ENCODE measurements around the gene LRRC72. TPM values are rescaled to one million over a fixed set of nuclear protein-coding genes. Genes with fewer than 3 reads are reported as not detected.
A peak's percentile ranks its signal among the peaks of the same experiment; 100 is the strongest.

LRRC72 gene
- total and polyA plus RNA-seq, 2 donors (not counting 1 experiment from before 2014, with no cell fraction given) = not detected

DNA sequence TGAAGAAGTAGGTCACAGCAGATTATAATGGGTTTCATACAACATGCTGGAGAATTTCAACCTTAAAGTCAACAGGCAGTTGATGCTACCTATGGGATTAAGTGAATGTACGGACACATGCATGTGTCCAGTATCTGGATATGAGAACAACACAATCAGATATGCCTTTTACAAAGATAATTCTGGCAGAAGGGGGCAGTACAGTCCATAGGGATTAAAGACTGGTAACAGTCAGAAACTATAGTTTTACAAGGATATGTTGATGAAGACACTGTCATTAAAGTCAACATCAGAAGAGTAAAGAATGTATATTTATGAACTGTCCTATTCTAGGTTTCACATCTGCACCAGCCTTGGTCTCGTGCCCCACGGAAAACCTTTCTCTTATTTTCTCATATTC is 77.4 kb downstream of the LRRC72 start:
- no peak overlapping the region for H3K27ac ChIP-seq (ENCODE audit: insufficient read depth, low read length)
- peaks cover 6% of the 10 kb centered on the region for H3K36me3 ChIP-seq (ENCODE audit: control insufficient read depth, insufficient read depth, low read length)
- H3K4me2 ChIP-seq (ENCODE audit: extremely low read depth, insufficient read depth, low read length) = no peak overlapping the region
- H2AFZ ChIP-seq (ENCODE audit: low read length) = no peak overlapping the region
- no peak overlapping the region for H3K9ac ChIP-seq (ENCODE audit: insufficient read depth, low read length)
- no peaks in the 10 kb centered on the region for H3K79me2 ChIP-seq (ENCODE audit: control insufficient read depth, insufficient read depth, low read length)
- H4K20me1 ChIP-seq (ENCODE audit: control insufficient read depth, extremely low read depth, insufficient read depth, low read length) = no peaks in the 10 kb centered on the region
- H3K4me1 ChIP-seq (ENCODE audit: control insufficient read depth, extremely low read depth, insufficient read depth, low read length) = no peaks in the 10 kb centered on the region
- H3K9me3 ChIP-seq (ENCODE audit: control insufficient read depth, insufficient read depth, low read depth, low read length) = no peaks in the 10 kb centered on the region
- DNase-seq (ENCODE audit: low read depth in 2 of 2) = peak in 1 of 2 donors; percentile 57
- no peaks in the 10 kb centered on the region for H3K27me3 ChIP-seq (ENCODE audit: control insufficient read depth, insufficient read depth, low read length)
- TF ChIP-seq EZH2 (IDR thresholded peaks at IDR 0.05; ENCODE audit: low read length, missing control alignments) = no peak
- TF ChIP-seq, protein P1, sequence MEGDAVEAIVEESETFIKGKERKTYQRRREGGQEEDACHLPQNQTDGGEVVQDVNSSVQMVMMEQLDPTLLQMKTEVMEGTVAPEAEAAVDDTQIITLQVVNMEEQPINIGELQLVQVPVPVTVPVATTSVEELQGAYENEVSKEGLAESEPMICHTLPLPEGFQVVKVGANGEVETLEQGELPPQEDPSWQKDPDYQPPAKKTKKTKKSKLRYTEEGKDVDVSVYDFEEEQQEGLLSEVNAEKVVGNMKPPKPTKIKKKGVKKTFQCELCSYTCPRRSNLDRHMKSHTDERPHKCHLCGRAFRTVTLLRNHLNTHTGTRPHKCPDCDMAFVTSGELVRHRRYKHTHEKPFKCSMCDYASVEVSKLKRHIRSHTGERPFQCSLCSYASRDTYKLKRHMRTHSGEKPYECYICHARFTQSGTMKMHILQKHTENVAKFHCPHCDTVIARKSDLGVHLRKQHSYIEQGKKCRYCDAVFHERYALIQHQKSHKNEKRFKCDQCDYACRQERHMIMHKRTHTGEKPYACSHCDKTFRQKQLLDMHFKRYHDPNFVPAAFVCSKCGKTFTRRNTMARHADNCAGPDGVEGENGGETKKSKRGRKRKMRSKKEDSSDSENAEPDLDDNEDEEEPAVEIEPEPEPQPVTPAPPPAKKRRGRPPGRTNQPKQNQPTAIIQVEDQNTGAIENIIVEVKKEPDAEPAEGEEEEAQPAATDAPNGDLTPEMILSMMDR (conservative IDR thresholded peaks at IDR 0.05 in 1 of 2, IDR thresholded peaks at IDR 0.05 in 1 of 2; ENCODE audit: low read depth in 1 of 2, low read length in 2 of 2) = peak; percentile 14 to 46
- no peak overlapping the region for H3K4me3 ChIP-seq (replicated peaks in 1 of 4; ENCODE audit: control extremely low read depth in 1 of 4, insufficient read depth in 1 of 4, low read depth in 3 of 4, low read length in 4 of 4)

DNA sequence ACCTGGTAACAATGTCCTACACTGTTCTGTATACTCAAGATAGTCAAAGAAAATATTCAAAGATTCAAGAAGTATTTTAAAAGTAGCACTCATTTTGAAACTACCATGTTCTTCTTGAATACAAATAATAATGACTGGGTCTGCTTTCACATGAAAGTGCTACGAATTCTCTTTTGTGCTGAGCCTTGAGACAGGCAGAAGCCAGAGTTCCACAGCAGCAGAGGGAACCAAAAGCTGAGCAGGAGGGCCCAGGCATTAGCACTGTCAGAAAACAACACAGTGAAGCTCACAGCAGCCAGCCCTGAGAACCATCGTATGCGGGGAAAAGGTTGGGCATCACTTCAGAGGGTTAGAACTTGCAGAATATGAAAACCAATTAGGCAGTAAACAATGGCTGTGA is 80.1 kb downstream of the LRRC72 start:
- Histone ChIP-seq H3K36me3 (ENCODE audit: control insufficient read depth, insufficient read depth, low read length) (peaks cover 6% of the 10 kb centered on the region), H4K20me1 (ENCODE audit: control insufficient read depth, extremely low read depth, insufficient read depth, low read length) (no peaks in the 10 kb centered on the region), H3K9me3 (ENCODE audit: control insufficient read depth, insufficient read depth, low read depth, low read length) (no peaks in the 10 kb centered on the region), H2AFZ (ENCODE audit: low read length) (no peak overlapping the region), H3K4me1 (ENCODE audit: control insufficient read depth, extremely low read depth, insufficient read depth, low read length) (no peaks in the 10 kb centered on the region), H3K4me2 (ENCODE audit: extremely low read depth, insufficient read depth, low read length) (no peak overlapping the region), H3K9ac (ENCODE audit: insufficient read depth, low read length) (no peak overlapping the region), H3K79me2 (ENCODE audit: control insufficient read depth, insufficient read depth, low read length) (no peaks in the 10 kb centered on the region), H3K4me3 (replicated peaks in 1 of 4; ENCODE audit: control extremely low read depth in 1 of 4, insufficient read depth in 1 of 4, low read depth in 3 of 4, low read length in 4 of 4) (no peak overlapping the region), H3K27me3 (ENCODE audit: control insufficient read depth, insufficient read depth, low read length) (no peaks in the 10 kb centered on the region), H3K27ac (ENCODE audit: insufficient read depth, low read length) (no peak overlapping the region)
- TF ChIP-seq EZH2 (IDR thresholded peaks at IDR 0.05; ENCODE audit: low read length, missing control alignments) = no peak
- TF ChIP-seq, protein P1 (conservative IDR thresholded peaks at IDR 0.05 in 1 of 2, IDR thresholded peaks at IDR 0.05 in 1 of 2; ENCODE audit: low read depth in 1 of 2, low read length in 2 of 2) = no peak
- no peak for DNase-seq (ENCODE audit: low read depth in 2 of 2)

DNA sequence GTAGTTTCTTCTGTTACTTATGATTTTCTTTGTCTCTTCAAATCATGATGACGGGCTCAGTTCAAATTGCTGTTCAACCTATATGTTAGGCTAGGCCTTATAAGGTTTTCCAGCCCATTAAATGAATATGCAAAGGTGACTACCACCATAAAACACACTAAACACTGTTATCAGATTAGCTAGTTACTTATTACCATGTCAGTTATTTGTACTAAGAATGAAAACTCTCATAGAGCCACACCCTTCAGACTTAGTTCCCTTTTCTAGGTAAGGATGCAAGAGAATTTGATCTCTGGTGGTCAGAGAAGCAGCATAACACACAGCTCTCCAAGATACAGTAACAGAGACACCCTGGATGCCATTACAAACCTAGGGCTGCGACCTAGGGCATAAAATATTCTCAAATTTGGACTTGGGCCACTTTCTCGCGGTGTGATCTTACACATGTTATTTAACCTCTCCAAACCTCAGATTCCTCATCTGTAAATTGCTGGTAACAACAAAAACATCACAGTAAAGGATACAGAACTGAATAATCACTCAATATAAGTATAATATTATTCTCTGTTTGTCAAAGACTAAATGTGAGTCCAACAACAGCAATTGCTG is 83.3 kb downstream of the LRRC72 start:
- no peaks in the 10 kb centered on the region for H3K36me3 ChIP-seq (ENCODE audit: control insufficient read depth, insufficient read depth, low read length)
- no peak overlapping the region for H2AFZ ChIP-seq (ENCODE audit: low read length)
- no peak overlapping the region for H3K4me2 ChIP-seq (ENCODE audit: extremely low read depth, insufficient read depth, low read length)
- DNase-seq (ENCODE audit: low read depth in 2 of 2) = no peak
- H3K79me2 ChIP-seq (ENCODE audit: control insufficient read depth, insufficient read depth, low read length) = no peaks in the 10 kb centered on the region
- H3K4me3 ChIP-seq (replicated peaks in 1 of 4; ENCODE audit: control extremely low read depth in 1 of 4, insufficient read depth in 1 of 4, low read depth in 3 of 4, low read length in 4 of 4) = no peak overlapping the region
- H3K9ac ChIP-seq (ENCODE audit: insufficient read depth, low read length) = no peak overlapping the region
- no peaks in the 10 kb centered on the region for H3K27me3 ChIP-seq (ENCODE audit: control insufficient read depth, insufficient read depth, low read length)
- H3K9me3 ChIP-seq (ENCODE audit: control insufficient read depth, insufficient read depth, low read depth, low read length) = no peaks in the 10 kb centered on the region
- H3K4me1 ChIP-seq (ENCODE audit: control insufficient read depth, extremely low read depth, insufficient read depth, low read length) = no peaks in the 10 kb centered on the region
- no peak for TF ChIP-seq EZH2 (IDR thresholded peaks at IDR 0.05; ENCODE audit: low read length, missing control alignments)
- TF ChIP-seq, protein P1 (conservative IDR thresholded peaks at IDR 0.05 in 1 of 2, IDR thresholded peaks at IDR 0.05 in 1 of 2; ENCODE audit: low read depth in 1 of 2, low read length in 2 of 2) = no peak
- H3K27ac ChIP-seq (ENCODE audit: insufficient read depth, low read length) = no peak overlapping the region
- H4K20me1 ChIP-seq (ENCODE audit: control insufficient read depth, extremely low read depth, insufficient read depth, low read length) = no peaks in the 10 kb centered on the region

Measured in fibroblast of lung (primary cell).